ENCODE measurements around the gene CHCHD6. TPM values are rescaled to one million over a fixed set of nuclear protein-coding genes. Genes with fewer than 3 reads are reported as not detected.

The CHCHD6 gene
- total and polyA plus RNA-seq, 12 donors: 10.6 to 22.5 (median 17.6) TPM

- no peak overlapping the region for H3K27ac ChIP-seq
- peak in 1 of 7 donors; percentile 49 for DNase-seq
- H3K9me3 ChIP-seq (replicated peaks in 1 of 3): no peaks in the 10 kb centered on the region
- TF ChIP-seq CTCF (IDR thresholded peaks at IDR 0.05) (no peak), POLR2A (IDR thresholded peaks at IDR 0.05) (no peak)
- WGBS, 4 donors: 52 to 67% (median 63%) methylated on average over 5 of the region's 5 CpGs
- H3K4me1 ChIP-seq (replicated peaks in 1 of 2): no peaks in the 10 kb centered on the region
- no peaks in the 10 kb centered on the region for H3K36me3 ChIP-seq (replicated peaks in 1 of 2)
- H3K27me3 ChIP-seq: peaks cover 9% of the 10 kb centered on the region
- no peak overlapping the region for H3K4me3 ChIP-seq
- intact Hi-C loops (cut with DNase I): loop anchor here in 1 of 2 donors (5.0 kb wide), 1 partner anchor 147 kb away; the partner anchor contains the start of gene UROC1
Observed at GRCh38 chr3:126664591-126665214, 39.3 kb upstream of the CHCHD6 start.

- Histone ChIP-seq H3K4me3 (no peak overlapping the region), H3K27me3 (peaks cover 9% of the 10 kb centered on the region), H3K9me3 (replicated peaks in 1 of 3) (no peaks in the 10 kb centered on the region), H3K4me1 (replicated peaks in 1 of 2) (no peaks in the 10 kb centered on the region), H3K27ac (no peak overlapping the region), H3K36me3 (replicated peaks in 1 of 2) (no peaks in the 10 kb centered on the region)
- no peak for TF ChIP-seq POLR2A (IDR thresholded peaks at IDR 0.05)
- no peak for TF ChIP-seq CTCF (IDR thresholded peaks at IDR 0.05)
- intact Hi-C loops (cut with DNase I): no loop called here
- 72 to 83% (median 75%) methylated on average over 3 to 6 of the region's 6 CpGs for WGBS, 4 donors
- DNase-seq: no peak
Observed at GRCh38 chr3:126665221-126665936, 38.7 kb upstream of the CHCHD6 start.

- no peak for TF ChIP-seq CTCF (IDR thresholded peaks at IDR 0.05)
- no peak for TF ChIP-seq POLR2A (IDR thresholded peaks at IDR 0.05)
- H3K9me3 ChIP-seq (replicated peaks in 1 of 3): no peaks in the 10 kb centered on the region
- H3K27me3 ChIP-seq: peaks cover 9% of the 10 kb centered on the region
- WGBS, 4 donors: 77 to 92% (median 86%) methylated on average over 10 to 15 of the region's 15 CpGs
- no peak overlapping the region for H3K4me3 ChIP-seq
- H3K36me3 ChIP-seq (replicated peaks in 1 of 2): no peaks in the 10 kb centered on the region
- intact Hi-C loops (cut with DNase I): no loop called here
- no peak overlapping the region for H3K27ac ChIP-seq
- peak in 1 of 7 donors; percentile 41 for DNase-seq
- no peaks in the 10 kb centered on the region for H3K4me1 ChIP-seq (replicated peaks in 1 of 2)
Observed at GRCh38 chr3:126665959-126666657, 37.9 kb upstream of the CHCHD6 start.

Measured in adrenal gland (tissue), 12 donors.